ENCODE measurements around the gene FAM204A.

FAM204A gene

DNA sequence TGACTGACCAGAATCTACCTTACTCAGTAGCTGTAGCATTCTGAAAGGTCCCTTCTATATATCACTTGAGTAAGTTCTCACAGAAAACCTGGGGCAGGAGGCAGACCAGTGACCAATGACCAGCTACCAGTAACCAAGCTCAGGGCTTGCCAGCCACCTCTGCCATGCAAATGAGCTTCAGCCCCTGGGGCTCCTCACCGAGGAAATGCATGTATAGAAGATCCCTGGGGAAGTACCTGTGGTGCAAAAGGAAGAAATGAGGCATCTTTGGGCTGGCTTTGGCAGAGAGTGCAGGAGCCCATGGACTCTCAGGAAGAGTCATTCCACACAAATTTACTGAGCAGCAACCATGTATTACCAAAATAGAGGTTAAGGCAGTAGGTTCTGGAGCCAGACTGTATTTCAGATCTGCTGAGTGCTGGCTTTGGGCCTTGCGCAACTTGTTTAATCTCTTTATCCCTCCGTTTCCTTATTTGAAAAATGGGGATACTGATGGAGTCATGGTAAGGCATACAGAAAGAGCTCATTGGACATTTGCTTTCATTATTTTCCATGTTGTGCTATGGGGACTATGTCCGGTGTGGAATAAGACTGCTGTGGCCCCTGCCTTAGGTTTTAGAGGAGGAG, 41.1 kb upstream of the FAM204A start:
- TF ChIP-seq ZFP30 (CRISPR knock-in tag; IDR thresholded peaks at IDR 0.05) (no peak), OSR1 (CRISPR knock-in tag; IDR thresholded peaks at IDR 0.05) (no peak), ARNTL (CRISPR knock-in tag; IDR thresholded peaks at IDR 0.05; ENCODE audit: borderline replicate concordance, low read depth) (no peak), TCF4 (CRISPR knock-in tag; IDR thresholded peaks at IDR 0.05; ENCODE audit: borderline replicate concordance) (no peak), PPARA (CRISPR knock-in tag; IDR thresholded peaks at IDR 0.05; ENCODE audit: borderline replicate concordance) (no peak), CSDC2 (CRISPR knock-in tag; IDR thresholded peaks at IDR 0.05) (no peak), GLIS3 (CRISPR knock-in tag; IDR thresholded peaks at IDR 0.05) (no peak), ISL1 (CRISPR knock-in tag; IDR thresholded peaks at IDR 0.05) (no peak)
- TF ChIP-seq, protein P1, sequence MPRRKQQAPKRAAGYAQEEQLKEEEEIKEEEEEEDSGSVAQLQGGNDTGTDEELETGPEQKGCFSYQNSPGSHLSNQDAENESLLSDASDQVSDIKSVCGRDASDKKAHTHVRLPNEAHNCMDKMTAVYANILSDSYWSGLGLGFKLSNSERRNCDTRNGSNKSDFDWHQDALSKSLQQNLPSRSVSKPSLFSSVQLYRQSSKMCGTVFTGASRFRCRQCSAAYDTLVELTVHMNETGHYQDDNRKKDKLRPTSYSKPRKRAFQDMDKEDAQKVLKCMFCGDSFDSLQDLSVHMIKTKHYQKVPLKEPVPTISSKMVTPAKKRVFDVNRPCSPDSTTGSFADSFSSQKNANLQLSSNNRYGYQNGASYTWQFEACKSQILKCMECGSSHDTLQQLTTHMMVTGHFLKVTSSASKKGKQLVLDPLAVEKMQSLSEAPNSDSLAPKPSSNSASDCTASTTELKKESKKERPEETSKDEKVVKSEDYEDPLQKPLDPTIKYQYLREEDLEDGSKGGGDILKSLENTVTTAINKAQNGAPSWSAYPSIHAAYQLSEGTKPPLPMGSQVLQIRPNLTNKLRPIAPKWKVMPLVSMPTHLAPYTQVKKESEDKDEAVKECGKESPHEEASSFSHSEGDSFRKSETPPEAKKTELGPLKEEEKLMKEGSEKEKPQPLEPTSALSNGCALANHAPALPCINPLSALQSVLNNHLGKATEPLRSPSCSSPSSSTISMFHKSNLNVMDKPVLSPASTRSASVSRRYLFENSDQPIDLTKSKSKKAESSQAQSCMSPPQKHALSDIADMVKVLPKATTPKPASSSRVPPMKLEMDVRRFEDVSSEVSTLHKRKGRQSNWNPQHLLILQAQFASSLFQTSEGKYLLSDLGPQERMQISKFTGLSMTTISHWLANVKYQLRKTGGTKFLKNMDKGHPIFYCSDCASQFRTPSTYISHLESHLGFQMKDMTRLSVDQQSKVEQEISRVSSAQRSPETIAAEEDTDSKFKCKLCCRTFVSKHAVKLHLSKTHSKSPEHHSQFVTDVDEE (CRISPR knock-in tag; IDR thresholded peaks at IDR 0.05), result no peak
- TF ChIP-seq, protein P2, sequence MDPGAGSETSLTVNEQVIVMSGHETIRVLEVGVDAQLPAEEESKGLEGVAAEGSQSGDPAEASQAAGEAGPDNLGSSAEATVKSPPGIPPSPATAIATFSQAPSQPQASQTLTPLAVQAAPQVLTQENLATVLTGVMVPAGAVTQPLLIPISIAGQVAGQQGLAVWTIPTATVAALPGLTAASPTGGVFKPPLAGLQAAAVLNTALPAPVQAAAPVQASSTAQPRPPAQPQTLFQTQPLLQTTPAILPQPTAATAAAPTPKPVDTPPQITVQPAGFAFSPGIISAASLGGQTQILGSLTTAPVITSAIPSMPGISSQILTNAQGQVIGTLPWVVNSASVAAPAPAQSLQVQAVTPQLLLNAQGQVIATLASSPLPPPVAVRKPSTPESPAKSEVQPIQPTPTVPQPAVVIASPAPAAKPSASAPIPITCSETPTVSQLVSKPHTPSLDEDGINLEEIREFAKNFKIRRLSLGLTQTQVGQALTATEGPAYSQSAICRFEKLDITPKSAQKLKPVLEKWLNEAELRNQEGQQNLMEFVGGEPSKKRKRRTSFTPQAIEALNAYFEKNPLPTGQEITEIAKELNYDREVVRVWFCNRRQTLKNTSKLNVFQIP (CRISPR knock-in tag; IDR thresholded peaks at IDR 0.05; ENCODE audit: borderline replicate concordance, low read depth), result no peak
- no peak for ATAC-seq

DNA sequence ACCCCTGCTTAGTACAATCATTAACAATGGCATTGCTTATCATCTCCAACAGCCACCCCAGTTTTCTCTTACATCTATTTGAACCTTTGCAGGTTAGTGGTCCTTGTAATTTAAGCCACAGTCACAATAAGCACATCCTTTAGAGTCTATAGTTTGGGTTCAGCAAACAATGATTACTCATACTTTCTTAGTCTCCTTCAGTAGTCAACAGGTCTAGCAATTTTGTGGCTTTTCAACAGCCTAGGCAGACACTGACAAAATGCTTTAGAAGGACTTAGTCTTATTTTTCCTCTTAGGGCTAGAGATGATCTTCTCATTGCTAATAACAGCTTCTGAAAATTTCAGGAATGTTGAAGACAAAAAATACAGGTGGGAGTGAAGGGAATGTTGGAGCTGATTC, 32.3 kb upstream of the FAM204A start:
- TF ChIP-seq, protein P3, sequence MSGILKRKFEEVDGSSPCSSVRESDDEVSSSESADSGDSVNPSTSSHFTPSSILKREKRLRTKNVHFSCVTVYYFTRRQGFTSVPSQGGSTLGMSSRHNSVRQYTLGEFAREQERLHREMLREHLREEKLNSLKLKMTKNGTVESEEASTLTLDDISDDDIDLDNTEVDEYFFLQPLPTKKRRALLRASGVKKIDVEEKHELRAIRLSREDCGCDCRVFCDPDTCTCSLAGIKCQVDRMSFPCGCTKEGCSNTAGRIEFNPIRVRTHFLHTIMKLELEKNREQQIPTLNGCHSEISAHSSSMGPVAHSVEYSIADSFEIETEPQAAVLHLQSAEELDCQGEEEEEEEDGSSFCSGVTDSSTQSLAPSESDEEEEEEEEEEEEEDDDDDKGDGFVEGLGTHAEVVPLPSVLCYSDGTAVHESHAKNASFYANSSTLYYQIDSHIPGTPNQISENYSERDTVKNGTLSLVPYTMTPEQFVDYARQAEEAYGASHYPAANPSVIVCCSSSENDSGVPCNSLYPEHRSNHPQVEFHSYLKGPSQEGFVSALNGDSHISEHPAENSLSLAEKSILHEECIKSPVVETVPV (CRISPR knock-in tag; IDR thresholded peaks at IDR 0.05), result no peak
- TF ChIP-seq CSDC2 (CRISPR knock-in tag; IDR thresholded peaks at IDR 0.05), result no peak
- TF ChIP-seq ESRRG (CRISPR knock-in tag; IDR thresholded peaks at IDR 0.05), result no peak
- TF ChIP-seq ZFP3 (CRISPR knock-in tag; IDR thresholded peaks at IDR 0.05), result no peak
- no peak for ATAC-seq

DNA sequence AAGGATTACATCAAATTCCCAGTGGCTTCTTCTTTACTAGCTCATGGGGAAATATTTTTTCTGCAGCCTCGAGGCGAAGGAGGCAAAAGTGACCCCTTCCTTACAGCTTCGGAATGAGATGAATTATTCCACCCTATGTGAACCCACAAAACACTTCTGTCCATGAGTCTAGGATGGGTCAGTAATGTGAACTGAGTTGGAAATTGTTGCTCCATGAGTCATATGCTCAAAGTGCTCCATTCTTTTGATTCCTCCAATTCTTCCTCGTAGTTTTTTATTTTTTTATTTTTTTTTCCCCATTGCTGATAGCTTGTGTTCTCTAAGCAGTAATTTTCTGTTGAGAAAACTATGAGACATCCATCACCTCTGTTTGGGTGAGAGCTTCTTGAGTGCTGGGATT, 31.7 kb upstream of the FAM204A start:
- peak; percentile 66; the same call in 2 of the 3 replicates for ATAC-seq
- TF ChIP-seq, protein P1 (CRISPR knock-in tag; IDR thresholded peaks at IDR 0.05), result no peak
- TF ChIP-seq ZC3H10 (CRISPR knock-in tag; IDR thresholded peaks at IDR 0.05) (no peak), ISL1 (CRISPR knock-in tag; IDR thresholded peaks at IDR 0.05) (peak; percentile 43)
- TF ChIP-seq, protein P2 (CRISPR knock-in tag; IDR thresholded peaks at IDR 0.05; ENCODE audit: borderline replicate concordance, low read depth), result no peak

DNA sequence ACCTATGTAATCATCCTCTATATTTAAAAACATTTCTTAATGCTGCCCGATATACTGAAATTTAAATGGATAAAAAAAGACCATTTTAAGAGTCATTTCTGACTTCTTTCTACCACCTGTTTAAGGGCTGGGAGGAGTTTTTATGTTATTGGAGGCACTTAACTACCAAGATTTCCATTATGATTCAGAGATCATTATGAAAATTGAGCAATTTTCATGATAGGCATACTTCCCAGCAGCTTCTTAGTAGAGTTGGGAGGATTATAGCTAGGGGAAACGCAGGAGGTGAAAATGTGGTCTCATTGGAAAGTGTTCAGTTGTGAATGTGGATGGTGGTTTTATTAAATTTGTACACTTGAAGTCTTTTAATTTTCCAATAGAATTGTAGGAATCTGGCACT, 28.4 kb upstream of the FAM204A start:
- ATAC-seq, result no peak
- no peak for TF ChIP-seq OSR1 (CRISPR knock-in tag; IDR thresholded peaks at IDR 0.05)
- no peak for TF ChIP-seq PPARA (CRISPR knock-in tag; IDR thresholded peaks at IDR 0.05; ENCODE audit: borderline replicate concordance)
- TF ChIP-seq ZNF8 (CRISPR knock-in tag; IDR thresholded peaks at IDR 0.05), result no peak
- no peak for TF ChIP-seq CSDC2 (CRISPR knock-in tag; IDR thresholded peaks at IDR 0.05)
- TF ChIP-seq, protein P2 (CRISPR knock-in tag; IDR thresholded peaks at IDR 0.05; ENCODE audit: borderline replicate concordance, low read depth), result no peak
- no peak for TF ChIP-seq ZNF70 (CRISPR knock-in tag; IDR thresholded peaks at IDR 0.05)
- TF ChIP-seq ZNF565 (CRISPR knock-in tag; conservative IDR thresholded peaks at IDR 0.05; ENCODE audit: low read depth), result no peak
- no peak for TF ChIP-seq BACH2 (CRISPR knock-in tag; IDR thresholded peaks at IDR 0.05; ENCODE audit: borderline replicate concordance)
- TF ChIP-seq, protein P4, sequence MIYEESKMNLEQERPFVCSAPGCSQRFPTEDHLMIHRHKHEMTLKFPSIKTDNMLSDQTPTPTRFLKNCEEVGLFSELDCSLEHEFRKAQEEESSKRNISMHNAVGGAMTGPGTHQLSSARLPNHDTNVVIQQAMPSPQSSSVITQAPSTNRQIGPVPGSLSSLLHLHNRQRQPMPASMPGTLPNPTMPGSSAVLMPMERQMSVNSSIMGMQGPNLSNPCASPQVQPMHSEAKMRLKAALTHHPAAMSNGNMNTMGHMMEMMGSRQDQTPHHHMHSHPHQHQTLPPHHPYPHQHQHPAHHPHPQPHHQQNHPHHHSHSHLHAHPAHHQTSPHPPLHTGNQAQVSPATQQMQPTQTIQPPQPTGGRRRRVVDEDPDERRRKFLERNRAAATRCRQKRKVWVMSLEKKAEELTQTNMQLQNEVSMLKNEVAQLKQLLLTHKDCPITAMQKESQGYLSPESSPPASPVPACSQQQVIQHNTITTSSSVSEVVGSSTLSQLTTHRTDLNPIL (CRISPR knock-in tag; IDR thresholded peaks at IDR 0.05; ENCODE audit: low read depth), result no peak
- TF ChIP-seq, protein P5, sequence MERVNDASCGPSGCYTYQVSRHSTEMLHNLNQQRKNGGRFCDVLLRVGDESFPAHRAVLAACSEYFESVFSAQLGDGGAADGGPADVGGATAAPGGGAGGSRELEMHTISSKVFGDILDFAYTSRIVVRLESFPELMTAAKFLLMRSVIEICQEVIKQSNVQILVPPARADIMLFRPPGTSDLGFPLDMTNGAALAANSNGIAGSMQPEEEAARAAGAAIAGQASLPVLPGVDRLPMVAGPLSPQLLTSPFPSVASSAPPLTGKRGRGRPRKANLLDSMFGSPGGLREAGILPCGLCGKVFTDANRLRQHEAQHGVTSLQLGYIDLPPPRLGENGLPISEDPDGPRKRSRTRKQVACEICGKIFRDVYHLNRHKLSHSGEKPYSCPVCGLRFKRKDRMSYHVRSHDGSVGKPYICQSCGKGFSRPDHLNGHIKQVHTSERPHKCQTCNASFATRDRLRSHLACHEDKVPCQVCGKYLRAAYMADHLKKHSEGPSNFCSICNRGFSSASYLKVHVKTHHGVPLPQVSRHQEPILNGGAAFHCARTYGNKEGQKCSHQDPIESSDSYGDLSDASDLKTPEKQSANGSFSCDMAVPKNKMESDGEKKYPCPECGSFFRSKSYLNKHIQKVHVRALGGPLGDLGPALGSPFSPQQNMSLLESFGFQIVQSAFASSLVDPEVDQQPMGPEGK (CRISPR knock-in tag; IDR thresholded peaks at IDR 0.05; ENCODE audit: borderline replicate concordance), result no peak
